ACC112 (cell line): ENCODE results near the gene ANO7.
A peak's percentile ranks its signal among the peaks of the same experiment; 100 is the strongest.

Experiments
- H2AFZ ChIP-seq: fragments of 200-600 bp; sonication (generic); one replicate; pipeline ENCODE4 v1.6.0; 2017; ENCODE audit warnings: antibody characterized with exemption, low read length; ENCODE audit not compliant: unreplicated experiment
- H3K27ac ChIP-seq: fragments of 200-600 bp; sonication (generic); 2 replicates; pipeline ENCODE4 v1.5.1; 2014; ENCODE audit warnings: low read depth, mild to moderate bottlenecking, antibody characterized with exemption, low read length, moderate library complexity
- H3K27me3 ChIP-seq: fragments of 200-600 bp; sonication (generic); 2 replicates; pipeline ENCODE4 v1.6.1; 2014; ENCODE audit warnings: mild to moderate bottlenecking, antibody characterized with exemption, low read length, moderate library complexity, mixed read lengths; ENCODE audit not compliant: insufficient read depth
- H3K36me3 ChIP-seq: fragments of 200-600 bp; sonication (generic); 2 replicates; pipeline ENCODE4 v1.6.1; 2016; ENCODE audit warnings: mild to moderate bottlenecking, antibody characterized with exemption, low read length, moderate library complexity, mixed read lengths; ENCODE audit not compliant: insufficient read depth
- H3K4me1 ChIP-seq: fragments of 200-600 bp; sonication (generic); one replicate; pipeline ENCODE4 v1.6.1; 2016; ENCODE audit warnings: low read length, mixed read lengths; ENCODE audit not compliant: insufficient read depth, unreplicated experiment, control insufficient read depth
- H3K4me3 ChIP-seq: fragments of 200-600 bp; sonication (generic); 2 replicates; pipeline ENCODE4 v1.5.1; 2014; ENCODE audit warnings: mild to moderate bottlenecking, low read depth, low read length
- H3K79me2 ChIP-seq: fragments of 200-600 bp; sonication (generic); one replicate; pipeline ENCODE4 v1.6.0; 2016; ENCODE audit warnings: low read length; ENCODE audit not compliant: control insufficient read depth, unreplicated experiment, insufficient read depth

Gene ANO7

GRCh38 chr2:241211276-241211675, 22.8 kb downstream of the ANO7 start:
- Histone ChIP-seq H3K27me3 (peaks cover 30% of the 10 kb centered on the region), H3K27ac (no peak overlapping the region), H3K36me3 (no peaks in the 10 kb centered on the region), H3K4me1 (no peaks in the 10 kb centered on the region), H2AFZ (no peak overlapping the region), H3K79me2 (no peaks in the 10 kb centered on the region), H3K4me3 (no peak overlapping the region)

GRCh38 chr2:241213041-241213440, 24.6 kb downstream of the ANO7 start:
- H3K27ac ChIP-seq = no peak overlapping the region
- no peaks in the 10 kb centered on the region for H3K36me3 ChIP-seq
- H3K27me3 ChIP-seq = peaks cover 30% of the 10 kb centered on the region

DNA sequence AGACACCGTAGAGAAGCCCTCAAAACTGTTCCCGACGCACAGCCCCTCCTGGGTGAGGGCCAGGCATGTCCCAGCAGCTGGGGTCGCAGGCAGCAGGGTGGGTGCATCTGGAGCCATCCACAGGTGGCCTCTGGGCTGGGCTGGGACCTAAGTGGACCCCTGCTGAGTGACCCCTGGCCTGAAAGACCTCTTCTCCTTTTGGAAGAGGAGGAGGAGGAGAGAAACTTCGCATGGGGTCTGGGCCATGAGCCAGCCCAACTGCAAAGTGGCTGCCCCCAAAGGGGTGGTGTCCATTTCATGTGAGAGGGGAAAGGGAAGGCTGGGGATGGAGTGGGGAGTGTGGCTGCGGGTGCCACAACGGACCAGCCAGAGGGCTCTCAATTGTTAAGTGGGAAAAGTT, 25.1 kb downstream of the ANO7 start:
- no peak overlapping the region for H3K4me3 ChIP-seq
- no peak overlapping the region for H3K27ac ChIP-seq
- no peak overlapping the region for H2AFZ ChIP-seq
- no peaks in the 10 kb centered on the region for H3K36me3 ChIP-seq
- no peaks in the 10 kb centered on the region for H3K4me1 ChIP-seq
- no peaks in the 10 kb centered on the region for H3K79me2 ChIP-seq
- peaks cover 30% of the 10 kb centered on the region for H3K27me3 ChIP-seq

More at GRCh38 chr2:241213041-241213440, 24.6 kb downstream of the ANO7 start:
- Histone ChIP-seq H3K4me3 (no peak overlapping the region), H3K79me2 (no peaks in the 10 kb centered on the region), H3K4me1 (no peaks in the 10 kb centered on the region), H2AFZ (no peak overlapping the region)

DNA sequence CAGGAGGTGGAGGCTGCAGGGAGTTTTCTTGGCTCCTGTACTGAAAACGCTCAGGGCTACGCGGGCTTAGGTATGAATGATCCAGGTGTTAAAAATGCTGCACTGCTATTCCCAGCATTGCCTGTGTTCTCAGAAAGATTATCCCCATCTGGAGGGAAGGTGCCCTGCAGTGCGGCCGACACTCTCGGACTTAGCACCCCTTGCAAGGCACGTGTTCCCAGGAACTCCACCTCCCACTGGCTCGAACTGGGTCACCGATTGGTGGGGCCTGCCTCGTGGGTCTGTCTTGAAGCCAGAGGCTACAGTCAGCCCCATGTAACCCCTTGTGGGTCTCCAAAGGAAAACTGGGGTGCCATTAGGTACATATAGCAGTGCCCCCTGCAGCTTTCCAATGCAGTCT, 25.7 kb downstream of the ANO7 start:
- Histone ChIP-seq H3K36me3 (no peaks in the 10 kb centered on the region), H3K4me1 (peaks cover under 1% of the 10 kb centered on the region), H3K27ac (no peak overlapping the region), H3K4me3 (no peak overlapping the region), H3K79me2 (no peaks in the 10 kb centered on the region), H3K27me3 (peaks cover 30% of the 10 kb centered on the region), H2AFZ (no peak overlapping the region)

DNA sequence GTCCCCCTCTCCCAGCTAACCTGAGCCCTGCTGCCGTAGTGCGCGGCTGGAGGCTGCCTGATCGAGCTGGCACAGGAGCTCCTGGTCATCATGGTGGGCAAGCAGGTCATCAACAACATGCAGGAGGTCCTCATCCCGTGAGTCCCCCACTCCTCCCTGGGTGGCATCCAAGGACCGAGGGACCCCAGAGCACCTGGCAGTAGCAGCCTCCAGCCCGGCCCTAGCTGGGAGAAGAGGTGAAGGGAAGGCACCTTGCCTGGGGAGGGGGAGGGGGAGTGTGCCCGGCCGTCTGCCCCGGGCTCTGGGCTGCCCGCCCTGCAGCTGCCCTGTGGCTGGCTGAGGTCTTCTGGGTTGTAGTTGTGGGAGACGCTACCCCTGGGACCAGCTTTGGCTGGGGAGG, 26.3 kb downstream of the ANO7 start:
- no peaks in the 10 kb centered on the region for H3K36me3 ChIP-seq
- peaks cover 4% of the 10 kb centered on the region for H3K4me1 ChIP-seq
- H3K4me3 ChIP-seq = no peak overlapping the region
- H2AFZ ChIP-seq = no peak overlapping the region
- peaks cover 30% of the 10 kb centered on the region for H3K27me3 ChIP-seq
- no peaks in the 10 kb centered on the region for H3K79me2 ChIP-seq
- H3K27ac ChIP-seq = no peak overlapping the region

- no peak overlapping the region for H3K4me3 ChIP-seq
- peaks cover 6% of the 10 kb centered on the region for H3K79me2 ChIP-seq
- no peak overlapping the region for H3K27ac ChIP-seq
- H3K36me3 ChIP-seq = no peaks in the 10 kb centered on the region
- peaks cover 4% of the 10 kb centered on the region for H3K4me1 ChIP-seq
- no peak overlapping the region for H2AFZ ChIP-seq
- peaks cover 30% of the 10 kb centered on the region for H3K27me3 ChIP-seq
Observed at GRCh38 chr2:241215421-241215820, 26.9 kb downstream of the ANO7 start.

DNA sequence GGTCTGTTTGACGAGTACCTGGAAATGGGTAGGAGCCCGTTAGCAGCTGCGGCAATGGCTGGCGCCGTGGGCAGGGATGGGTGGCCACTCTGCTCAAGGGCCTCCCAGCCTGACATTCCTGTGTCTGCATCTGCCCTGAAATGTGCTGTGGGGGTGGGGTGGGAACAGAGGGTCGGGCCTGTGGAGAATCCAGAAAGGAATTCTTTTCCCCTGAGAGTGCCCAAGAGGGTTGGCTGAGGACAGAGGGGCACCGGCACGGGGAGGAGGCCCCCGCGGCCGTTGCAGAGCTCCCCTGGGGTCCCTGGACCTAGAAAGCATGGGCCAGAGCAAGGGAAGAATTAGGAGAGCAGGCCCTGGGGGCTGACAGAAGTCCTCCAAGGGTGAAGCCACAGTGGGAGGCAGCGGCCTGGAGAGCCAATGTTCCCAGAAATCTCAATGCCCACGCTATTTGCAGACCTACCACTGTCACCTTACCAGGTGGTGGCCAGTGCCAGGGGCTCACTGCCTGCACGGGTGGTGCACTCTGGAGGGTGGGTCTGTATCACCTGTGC, 27.8 kb downstream of the ANO7 start:
- no peak overlapping the region for H2AFZ ChIP-seq
- peaks cover 6% of the 10 kb centered on the region for H3K79me2 ChIP-seq
- peaks cover 4% of the 10 kb centered on the region for H3K4me1 ChIP-seq
- peaks cover 30% of the 10 kb centered on the region for H3K27me3 ChIP-seq
- no peak overlapping the region for H3K27ac ChIP-seq
- H3K4me3 ChIP-seq = no peak overlapping the region
- no peaks in the 10 kb centered on the region for H3K36me3 ChIP-seq

GRCh38 chr2:241217320-241218031, 29.0 kb downstream of the ANO7 start:
- H3K4me1 ChIP-seq = peaks cover 4% of the 10 kb centered on the region
- peaks cover 25% of the 10 kb centered on the region for H3K27me3 ChIP-seq
- H3K36me3 ChIP-seq = no peaks in the 10 kb centered on the region
- H3K4me3 ChIP-seq = peak overlapping the region; percentile 75
- H3K27ac ChIP-seq = peak overlapping the region; percentile 28
- H2AFZ ChIP-seq = peak overlapping the region; percentile 94
- peaks cover 6% of the 10 kb centered on the region for H3K79me2 ChIP-seq

GRCh38 chr2:241218131-241219029, 29.9 kb downstream of the ANO7 start:
- H3K4me3 ChIP-seq = peak overlapping the region; percentile 87
- H3K79me2 ChIP-seq = peaks cover 6% of the 10 kb centered on the region
- peak overlapping the region; percentile 73 for H2AFZ ChIP-seq
- no peak overlapping the region for H3K27ac ChIP-seq
- peaks cover 4% of the 10 kb centered on the region for H3K4me1 ChIP-seq
- no peaks in the 10 kb centered on the region for H3K36me3 ChIP-seq
- peaks cover 19% of the 10 kb centered on the region for H3K27me3 ChIP-seq

DNA sequence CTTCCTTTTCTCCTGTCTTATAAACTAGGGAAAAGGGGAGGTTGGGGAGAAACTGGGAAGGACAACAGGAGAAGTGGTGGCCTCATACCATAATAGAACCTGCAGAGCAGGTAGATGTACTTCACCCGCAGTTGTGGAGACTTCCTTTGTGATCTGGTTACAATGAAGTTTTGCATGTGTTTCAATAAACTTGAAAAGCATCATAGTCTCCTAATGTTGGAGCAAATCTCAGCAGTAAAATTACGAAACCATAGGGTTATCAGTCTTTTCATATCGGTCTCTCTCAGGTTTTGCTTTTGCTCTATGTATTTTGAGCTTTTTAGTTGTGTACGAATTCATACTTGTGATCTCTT, 30.5 kb downstream of the ANO7 start:
- H3K27me3 ChIP-seq = peaks cover 15% of the 10 kb centered on the region
- H2AFZ ChIP-seq = no peak overlapping the region
- peaks cover 10% of the 10 kb centered on the region for H3K4me1 ChIP-seq
- H3K79me2 ChIP-seq = peaks cover 6% of the 10 kb centered on the region
- peak overlapping the region; percentile 87 for H3K4me3 ChIP-seq
- no peaks in the 10 kb centered on the region for H3K36me3 ChIP-seq
- H3K27ac ChIP-seq = no peak overlapping the region
